H1 (cell line): ENCODE results near the gene ACY1. TPM values are rescaled to one million over a fixed set of nuclear protein-coding genes. Genes with fewer than 3 reads are reported as not detected.

Source experiments
- CHD1 ChIP-seq: IDR thresholded peaks from 2 replicates; pipeline ENCODE4 v1.6.1; 2012; ENCODE audit warnings: low read depth, low read length, improper control_type of control experiment
- EZH2 ChIP-seq: fragments of 200-600 bp; sonication (generic); IDR thresholded peaks from 2 replicates; pipeline ENCODE4 v1.7.1; 2012; ENCODE audit warnings: low read depth, mild to moderate bottlenecking, moderate library complexity, low read length, inconsistent platforms; ENCODE audit not compliant: severe bottlenecking
- FOSL1 ChIP-seq: IDR thresholded peaks from 2 replicates; pipeline ENCODE4 v1.6.1; 2011; ENCODE audit warnings: mild to moderate bottlenecking, low read depth, low read length, moderate library complexity; ENCODE audit not compliant: insufficient read depth
- KDM5A ChIP-seq: fragments of 200-600 bp; IDR thresholded peaks from 2 replicates; pipeline ENCODE4 v1.7.1; 2012; ENCODE audit warnings: mild to moderate bottlenecking, low read length, inconsistent platforms, mixed read lengths
- MAFK ChIP-seq: IDR thresholded peaks from 2 replicates; pipeline ENCODE4 v1.6.1; 2012; ENCODE audit warnings: low read depth, mild to moderate bottlenecking, improper control_type of control experiment, low read length
- NRF1 ChIP-seq: IDR thresholded peaks from 2 replicates; pipeline ENCODE4 v1.6.1; 2011; ENCODE audit warnings: mild to moderate bottlenecking, low read depth, low read length, improper control_type of control experiment
- POU5F1 ChIP-seq: IDR thresholded peaks from 2 replicates; pipeline ENCODE4 v1.6.1; 2011; ENCODE audit warnings: low read depth, mild to moderate bottlenecking, low read length, moderate library complexity
- RAD21 ChIP-seq, 2 experiments: IDR thresholded peaks in 1 of 2; conservative IDR thresholded peaks in 1 of 2; 2 replicates each; pipeline ENCODE4 v1.6.1; 2011; ENCODE audit warnings: low read depth in 2 of 2, low read length in 2 of 2, improper control_type of control experiment in 1 of 2, inconsistent platforms in 1 of 2, mild to moderate bottlenecking in 1 of 2, moderate library complexity in 1 of 2
- SIN3A ChIP-seq, 2 experiments: IDR thresholded peaks in 1 of 2; conservative IDR thresholded peaks in 1 of 2; 2 replicates each; pipeline ENCODE4 v1.6.1; 2011 to 2012; ENCODE audit warnings: low read length in 2 of 2, improper control_type of control experiment in 1 of 2, low read depth in 1 of 2, mild to moderate bottlenecking in 1 of 2
- SIX5 ChIP-seq: IDR thresholded peaks from 2 replicates; pipeline ENCODE4 v1.6.1; 2011; ENCODE audit warnings: mild to moderate bottlenecking, low read depth, low read length
- SP1 ChIP-seq: IDR thresholded peaks from 2 replicates; pipeline ENCODE4 v1.6.1; 2011; ENCODE audit warnings: low read depth, low read length
- TAF1 ChIP-seq: IDR thresholded peaks from 2 replicates; pipeline ENCODE4 v1.6.1; 2011; ENCODE audit warnings: mild to moderate bottlenecking, low read depth, low read length
- TCF12 ChIP-seq: IDR thresholded peaks from 2 replicates; pipeline ENCODE4 v1.6.1; 2011; ENCODE audit warnings: low read depth, mild to moderate bottlenecking, low read length
- TEAD4 ChIP-seq: IDR thresholded peaks from 2 replicates; pipeline ENCODE4 v1.6.1; 2012; ENCODE audit warnings: low read depth, low read length, inconsistent platforms, mixed read lengths
- ZNF274 ChIP-seq: IDR thresholded peaks from 2 replicates; pipeline ENCODE4 v1.7.0; 2012; ENCODE audit warnings: low read length, borderline replicate concordance; ENCODE audit errors: extremely low read depth
- polyA plus RNA-seq, 7 experiments: library from polyadenylated mRNA; depleted of rRNA in 3 of 7; stranded (reverse) in 5 of 7; unstranded in 2 of 7; fragments of >200 nt in 5 of 7; fragments of 200-250 nt in 2 of 7; gene quantifications; 1 replicate in 5 of 7; 2 replicates in 1 of 7; 4 replicates in 1 of 7; pipeline versions ENCODE4 v1.2.1 to v1.2.3, GENCODE V29; 2011 to 2013; ENCODE audit warnings: missing spikeins in 2 of 7, mixed read lengths in 2 of 7
- total RNA-seq: library from RNA; stranded (reverse); fragmentation: NEBNext Ultra II Directional; extraction: Animal tissue kit (Norgen Biotek cat#: 25700); gene quantifications from 2 replicates; pipeline ENCODE4 v1.2.1, GENCODE V29; 2021
- TF ChIP-seq, protein P1 (sequence below): IDR thresholded peaks from 2 replicates; pipeline ENCODE4 v1.6.1; 2011; ENCODE audit warnings: low read length, improper control_type of control experiment
- TF ChIP-seq, protein P2 (sequence below), 3 experiments: IDR thresholded peaks; 1 replicate in 2 of 3; 2 replicates in 1 of 3; pipeline versions ENCODE4 v1.5.1 to v1.6.1; 2011; ENCODE audit warnings: low read length in 3 of 3, mild to moderate bottlenecking in 3 of 3, inconsistent platforms in 2 of 3, low read depth in 1 of 3, moderate library complexity in 1 of 3; ENCODE audit not compliant: insufficient read depth in 1 of 3; ENCODE audit errors: control extremely low read depth in 1 of 3

ACY1 gene
- total and polyA plus RNA-seq, 2 of the 8 experiments (the other 6 are each of a cell fraction or from before 2014, with no cell fraction given) = 48.3 to 113 TPM

DNA sequence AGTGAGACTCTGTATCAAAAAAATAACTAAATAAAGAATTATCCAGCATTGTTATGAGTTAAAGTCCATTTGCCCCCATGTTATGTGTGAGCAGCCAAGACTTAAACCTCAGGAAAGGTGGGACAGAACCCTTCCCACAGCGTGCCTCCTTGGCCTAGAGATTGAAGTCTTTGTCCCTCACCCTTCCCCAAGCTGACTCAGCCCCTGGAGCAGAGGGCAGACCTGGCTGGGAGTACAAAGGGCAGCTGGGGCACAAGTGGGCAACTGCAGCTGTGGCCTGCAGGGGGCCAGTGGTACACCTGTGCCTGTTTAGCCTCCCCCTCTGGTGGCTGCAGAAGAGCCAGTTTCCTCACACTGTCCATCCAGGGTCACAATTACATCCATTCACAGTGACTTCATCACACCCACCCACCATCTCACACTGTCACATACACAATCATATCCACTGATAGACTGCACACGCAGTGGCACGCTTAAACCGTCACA is 940 bp upstream of the ACY1 start (continued):
- TF ChIP-seq CHD1 (no peak), SP1 (no peak), RAD21 (IDR thresholded peaks at IDR 0.05 in 1 of 2, conservative IDR thresholded peaks at IDR 0.05 in 1 of 2; ENCODE audit: low read depth in 2 of 2, low read length in 2 of 2) (peak; percentile 25 to 41; a peak in 3 of 4 replicates), MAFK (no peak), SIN3A (conservative IDR thresholded peaks at IDR 0.05 in 1 of 2, IDR thresholded peaks at IDR 0.05 in 1 of 2; ENCODE audit: low read depth in 1 of 2, low read length in 2 of 2) (peak in 1 of 2 experiments; percentile 80; a peak in 2 of 4 replicates), EZH2 (no peak), FOSL1 (no peak), ZNF274 (no peak), SIX5 (no peak), POU5F1 (no peak), TEAD4 (0 out of 2 replicates have a peak, but pooled peaks have one; percentile 12), TAF1 (no peak), NRF1 (no peak), TCF12 (peak; percentile 85; the same call in 1 of the 2 replicates), KDM5A (no peak)
- TF ChIP-seq, protein P1, sequence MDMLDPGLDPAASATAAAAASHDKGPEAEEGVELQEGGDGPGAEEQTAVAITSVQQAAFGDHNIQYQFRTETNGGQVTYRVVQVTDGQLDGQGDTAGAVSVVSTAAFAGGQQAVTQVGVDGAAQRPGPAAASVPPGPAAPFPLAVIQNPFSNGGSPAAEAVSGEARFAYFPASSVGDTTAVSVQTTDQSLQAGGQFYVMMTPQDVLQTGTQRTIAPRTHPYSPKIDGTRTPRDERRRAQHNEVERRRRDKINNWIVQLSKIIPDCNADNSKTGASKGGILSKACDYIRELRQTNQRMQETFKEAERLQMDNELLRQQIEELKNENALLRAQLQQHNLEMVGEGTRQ = no peak
- TF ChIP-seq, protein P2, sequence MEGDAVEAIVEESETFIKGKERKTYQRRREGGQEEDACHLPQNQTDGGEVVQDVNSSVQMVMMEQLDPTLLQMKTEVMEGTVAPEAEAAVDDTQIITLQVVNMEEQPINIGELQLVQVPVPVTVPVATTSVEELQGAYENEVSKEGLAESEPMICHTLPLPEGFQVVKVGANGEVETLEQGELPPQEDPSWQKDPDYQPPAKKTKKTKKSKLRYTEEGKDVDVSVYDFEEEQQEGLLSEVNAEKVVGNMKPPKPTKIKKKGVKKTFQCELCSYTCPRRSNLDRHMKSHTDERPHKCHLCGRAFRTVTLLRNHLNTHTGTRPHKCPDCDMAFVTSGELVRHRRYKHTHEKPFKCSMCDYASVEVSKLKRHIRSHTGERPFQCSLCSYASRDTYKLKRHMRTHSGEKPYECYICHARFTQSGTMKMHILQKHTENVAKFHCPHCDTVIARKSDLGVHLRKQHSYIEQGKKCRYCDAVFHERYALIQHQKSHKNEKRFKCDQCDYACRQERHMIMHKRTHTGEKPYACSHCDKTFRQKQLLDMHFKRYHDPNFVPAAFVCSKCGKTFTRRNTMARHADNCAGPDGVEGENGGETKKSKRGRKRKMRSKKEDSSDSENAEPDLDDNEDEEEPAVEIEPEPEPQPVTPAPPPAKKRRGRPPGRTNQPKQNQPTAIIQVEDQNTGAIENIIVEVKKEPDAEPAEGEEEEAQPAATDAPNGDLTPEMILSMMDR (IDR thresholded peaks at IDR 0.05; ENCODE audit: control extremely low read depth in 1 of 3, insufficient read depth in 1 of 3, low read depth in 1 of 3, low read length in 3 of 3) = peak in 2 of 3 experiments; percentile 89 to 96; a peak in 3 of 4 replicates
